Measurements from ENCODE around the gene PGM2L1. TPM values are rescaled to one million over a fixed set of nuclear protein-coding genes. Genes with fewer than 3 reads are reported as not detected.

Gene PGM2L1
- total and polyA plus RNA-seq, 2 of the 13 experiments (the other 11 are each of a cell fraction or from before 2014, with no cell fraction given), result 0.57 to 1.2 TPM

DNA sequence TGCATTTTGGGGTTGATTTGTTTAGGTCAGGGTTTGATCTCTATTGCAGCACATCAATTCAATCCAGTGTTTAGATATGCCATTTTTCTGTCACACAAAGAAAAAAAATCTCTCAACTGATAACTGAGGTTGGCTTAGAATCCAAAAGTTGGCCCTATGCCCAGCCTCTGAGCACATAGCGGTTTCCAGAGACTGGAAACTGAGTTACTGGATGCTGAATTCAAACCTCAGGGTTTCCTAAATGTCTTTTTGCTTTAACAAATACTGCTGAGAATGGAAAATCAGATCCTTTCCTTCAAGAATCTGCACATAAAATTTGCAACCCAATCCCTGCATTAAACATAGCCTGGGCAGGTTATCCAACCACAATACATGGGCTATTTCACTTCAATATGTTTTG is 90.8 kb downstream of the PGM2L1 start:
- Histone ChIP-seq H3K9me3 (ENCODE audit: low read length) (no peaks in the 10 kb centered on the region), H4K20me1 (ENCODE audit: insufficient read depth, low read length) (no peaks in the 10 kb centered on the region), H3K27ac (ENCODE audit: extremely low read length, insufficient read depth, low read length) (no peak overlapping the region), H3K4me2 (ENCODE audit: low read depth, low read length) (no peak overlapping the region), H3K79me2 (ENCODE audit: insufficient read depth, low read length) (no peaks in the 10 kb centered on the region), H3K9ac (ENCODE audit: insufficient read depth, low read depth, low read length) (no peak overlapping the region), H3K4me3 (replicated peaks in 1 of 3; ENCODE audit: insufficient read depth in 1 of 3, low read depth in 2 of 3, low read length in 3 of 3) (no peak overlapping the region), H3K36me3 (replicated peaks in 1 of 2; ENCODE audit: control insufficient read depth in 1 of 2, insufficient read depth in 2 of 2, low read length in 2 of 2) (no peaks in the 10 kb centered on the region), H3K4me1 (ENCODE audit: insufficient read depth, low read length) (peaks cover 5% of the 10 kb centered on the region), H2AFZ (ENCODE audit: low read length) (no peak overlapping the region), H3K27me3 (ENCODE audit: control insufficient read depth in 1 of 2, insufficient read depth in 2 of 2, low read length in 2 of 2) (peaks cover 1 to 20% of the 10 kb centered on the region in 2 experiments; a peak in 3 of 5 replicates)
- POLR2A ChIA-PET, result no interaction called here
- TF ChIP-seq FOXA3 (CRISPR knock-in tag; IDR thresholded peaks at IDR 0.05) (no peak), NBN (conservative IDR thresholded peaks at IDR 0.05) (no peak), GTF2F1 (IDR thresholded peaks at IDR 0.05; ENCODE audit: low read length) (no peak), SNAI1 (CRISPR knock-in tag; IDR thresholded peaks at IDR 0.05; ENCODE audit: borderline replicate concordance) (no peak), HNRNPK (IDR thresholded peaks at IDR 0.05; ENCODE audit: low read depth, low read length, poor library complexity, severe bottlenecking) (no peak), ZNF432 (CRISPR knock-in tag; IDR thresholded peaks at IDR 0.05; ENCODE audit: borderline replicate concordance) (no peak), ARNT (IDR thresholded peaks at IDR 0.05) (no peak), ZNF530 (CRISPR knock-in tag; IDR thresholded peaks at IDR 0.05; ENCODE audit: low read depth) (no peak), ZNF232 (CRISPR knock-in tag; IDR thresholded peaks at IDR 0.05; ENCODE audit: borderline replicate concordance) (no peak), ZNF674 (CRISPR knock-in tag; IDR thresholded peaks at IDR 0.05; ENCODE audit: low read depth) (no peak), GLI4 (CRISPR knock-in tag; IDR thresholded peaks at IDR 0.05; ENCODE audit: borderline replicate concordance) (no peak), ETS1 (CRISPR knock-in tag; IDR thresholded peaks at IDR 0.05) (no peak), ZBTB21 (CRISPR knock-in tag; IDR thresholded peaks at IDR 0.05) (no peak), BRCA1 (CRISPR knock-in tag; IDR thresholded peaks at IDR 0.05) (no peak), ZNF3 (CRISPR knock-in tag; IDR thresholded peaks at IDR 0.05) (no peak), PAX8 (CRISPR knock-in tag; IDR thresholded peaks at IDR 0.05; ENCODE audit: borderline replicate concordance) (no peak), SAP130 (CRISPR knock-in tag; IDR thresholded peaks at IDR 0.05; ENCODE audit: low read depth) (no peak), HNF4A (CRISPR knock-in tag; IDR thresholded peaks at IDR 0.05) (no peak), SCMH1 (CRISPR knock-in tag; IDR thresholded peaks at IDR 0.05; ENCODE audit: borderline replicate concordance) (no peak), ZNF496 (CRISPR knock-in tag; IDR thresholded peaks at IDR 0.05; ENCODE audit: insufficient replicate concordance) (no peak)
- intact Hi-C loops (cut with micrococcal nuclease; ENCODE audit: unreplicated experiment), result no loop called here
- ATAC-seq (no peak), FAIRE-seq (no peak), DNase-seq (ENCODE audit: low spot score) (no peak)
- BruUV-seq (replicated peaks), result no TSS peak
- CTCF ChIA-PET (ENCODE audit: low intra/inter-chr PET ratio, low total read pairs), result no interaction called here
- WGBS (ENCODE audit: low lambda C conversion rate), result 6% methylated on average over 1 of the region's 1 CpG
- in situ Hi-C loops (cut with HindIII; ENCODE audit: extremely low pct_ligation_motif_present, low pct_unique_long_range_greater_than_20kb), result no loop called here
